Germinal center (tissue), 1 donor: Measurements from ENCODE around the gene PRDM7.

Experiments used
- DNase-seq: peaks from one replicate; pipeline ENCODE4 v3.0.0; 2012; ENCODE audit warnings: mixed read lengths, low spot score

Gene PRDM7

GRCh38 chr16:90012991-90013745 is 64.0 kb downstream of the PRDM7 start:
- no peak for DNase-seq

GRCh38 chr16:90011908-90012501 is 65.1 kb downstream of the PRDM7 start:
- no peak for DNase-seq

GRCh38 chr16:90011508-90011819 is 65.7 kb downstream of the PRDM7 start:
- DNase-seq, result no peak

GRCh38 chr16:90010676-90011507 is 66.2 kb downstream of the PRDM7 start:
- DNase-seq, result no peak

- no peak for DNase-seq
Measured at GRCh38 chr16:90009172-90009899, 67.8 kb downstream of the PRDM7 start.

- peak; percentile 70 for DNase-seq
Measured at GRCh38 chr16:90008708-90009145, 68.4 kb downstream of the PRDM7 start.

- peak; percentile 61 for DNase-seq
Measured at GRCh38 chr16:90007635-90008234, 69.4 kb downstream of the PRDM7 start.

- DNase-seq, result no peak
Measured at GRCh38 chr16:90007015-90007414, 70.1 kb downstream of the PRDM7 start.
